Epithelial cell of prostate (primary cell): ENCODE data around the gene SDHAF3.
"Not testable (repeated sequence)": the region's sequence is repeated elsewhere in the genome, so short reads cannot be mapped to it uniquely, and the experiment has no call there.

Experiments used
- DNase-seq: peaks from one replicate; pipeline ENCODE4 v3.0.0-alpha.2; 2011; ENCODE audit warnings: low read depth, low spot score
- H3K27ac ChIP-seq: fragments of 450-650 bp; 2 replicates; pipeline ENCODE4 v1.5.1; 2017; ENCODE audit warnings: mild to moderate bottlenecking

Gene SDHAF3

DNA sequence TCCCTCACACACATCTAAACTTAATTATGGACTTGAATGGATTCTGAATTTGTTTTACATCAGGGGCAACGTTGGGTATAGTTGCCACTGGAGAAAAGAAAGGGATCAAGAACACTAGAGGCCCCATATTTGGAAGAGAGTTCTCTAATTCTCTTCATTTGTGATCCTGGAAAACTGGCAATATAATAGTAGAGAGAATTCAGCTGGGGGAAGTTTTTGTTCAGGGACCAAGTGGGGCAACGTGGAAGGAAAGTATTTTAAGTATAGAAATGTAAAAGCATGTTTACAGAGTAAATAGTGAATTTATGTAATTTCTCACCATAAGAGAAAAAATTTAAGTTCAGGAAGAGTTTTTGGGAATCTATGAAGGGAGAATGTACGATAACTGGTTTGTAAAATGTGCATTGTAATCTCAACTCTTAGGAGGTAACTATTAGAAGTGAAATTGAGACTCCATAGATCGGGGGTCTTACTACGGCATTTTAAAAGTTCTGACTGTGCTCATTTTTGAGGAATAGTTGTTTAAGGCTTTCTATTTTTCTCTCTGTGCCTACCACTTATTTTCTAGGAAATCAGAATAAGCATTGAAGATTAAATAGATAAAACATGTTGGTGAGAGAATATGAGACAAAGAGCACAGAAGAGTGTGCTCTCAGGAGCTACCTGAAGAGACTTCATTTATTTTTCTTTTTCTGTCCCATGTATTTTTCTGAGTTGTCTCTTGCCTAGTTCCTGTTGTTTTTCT, 3.4 kb downstream of the SDHAF3 start:
- no peak for DNase-seq
- H3K27ac ChIP-seq = no peak overlapping the region

DNA sequence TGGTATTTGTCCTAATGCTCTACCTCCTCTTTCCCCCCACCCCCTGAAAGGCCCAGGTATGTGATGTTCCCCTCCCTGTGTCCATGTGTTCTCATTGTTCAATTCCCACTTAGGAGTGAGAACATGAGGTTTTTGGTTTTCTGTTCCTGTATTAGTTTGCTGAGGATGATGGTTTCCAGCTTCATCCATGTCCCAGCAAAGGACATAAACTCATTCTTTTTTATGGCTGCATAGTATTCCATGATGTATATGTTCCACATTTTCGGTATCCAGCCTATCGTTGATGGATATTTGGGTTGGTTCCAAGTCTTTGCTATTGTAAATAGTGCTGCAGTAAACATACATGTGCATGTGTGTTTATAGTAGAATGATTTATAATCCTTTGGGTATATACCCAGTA, 5.6 kb downstream of the SDHAF3 start:
- not testable (repeated sequence) for DNase-seq

DNA sequence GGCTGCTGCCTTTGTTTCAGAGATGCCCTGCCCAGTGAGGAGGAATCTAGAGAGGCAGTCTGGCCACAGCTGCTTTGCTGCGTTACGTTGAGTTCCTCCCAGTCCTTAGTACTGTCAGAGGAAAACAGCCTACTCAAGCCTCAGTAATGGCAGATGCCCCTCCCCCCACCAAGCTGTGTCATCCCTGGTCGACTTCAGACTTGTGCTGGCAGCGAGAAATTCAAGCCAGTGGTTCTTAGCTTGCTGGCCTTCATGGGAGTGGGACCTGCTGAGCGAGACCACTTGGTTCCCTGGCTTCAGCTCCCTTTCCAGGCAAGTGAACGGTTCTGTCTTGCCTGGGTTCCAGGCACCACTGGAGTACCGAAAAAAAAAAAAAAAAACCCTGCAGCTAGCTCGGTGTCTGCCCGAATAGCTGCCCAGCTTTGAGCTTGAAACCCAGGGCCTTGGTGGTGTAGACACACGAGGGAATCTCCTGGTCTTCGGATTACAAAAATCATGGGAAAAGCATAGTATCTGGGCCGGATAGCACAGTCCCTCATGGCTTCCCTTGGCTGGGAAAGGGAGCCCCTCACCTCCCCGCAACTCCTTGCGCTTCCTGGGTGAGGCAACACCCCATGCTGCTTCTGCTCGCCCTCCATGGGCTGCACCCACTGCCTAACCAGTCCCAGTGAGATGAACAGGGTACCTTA, 9.1 kb downstream of the SDHAF3 start:
- no peak for DNase-seq
- no peak overlapping the region for H3K27ac ChIP-seq

More for the DNA sequence above, 5.6 kb downstream of the SDHAF3 start:
- not testable (repeated sequence) for H3K27ac ChIP-seq

DNA sequence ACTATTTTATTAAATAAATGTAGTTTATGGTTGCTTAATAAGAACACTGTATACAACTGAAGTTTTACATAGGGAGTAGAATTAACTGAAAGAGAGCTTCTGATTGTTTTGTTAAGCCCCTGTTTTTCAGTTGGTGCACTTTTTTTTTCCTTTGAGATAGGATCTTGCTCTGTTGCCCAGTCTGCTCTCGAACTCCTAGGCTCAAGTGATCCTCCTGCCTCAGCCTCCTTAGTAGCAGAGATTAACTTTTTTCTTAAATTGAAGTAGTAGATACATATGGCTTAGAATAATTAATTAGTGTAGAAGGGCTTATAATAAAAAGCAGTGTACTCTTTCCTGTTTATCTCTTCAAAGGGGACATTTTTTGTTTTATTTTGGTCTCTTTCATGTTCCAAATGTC, 11.2 kb downstream of the SDHAF3 start:
- H3K27ac ChIP-seq = no peak overlapping the region
- DNase-seq = no peak

DNA sequence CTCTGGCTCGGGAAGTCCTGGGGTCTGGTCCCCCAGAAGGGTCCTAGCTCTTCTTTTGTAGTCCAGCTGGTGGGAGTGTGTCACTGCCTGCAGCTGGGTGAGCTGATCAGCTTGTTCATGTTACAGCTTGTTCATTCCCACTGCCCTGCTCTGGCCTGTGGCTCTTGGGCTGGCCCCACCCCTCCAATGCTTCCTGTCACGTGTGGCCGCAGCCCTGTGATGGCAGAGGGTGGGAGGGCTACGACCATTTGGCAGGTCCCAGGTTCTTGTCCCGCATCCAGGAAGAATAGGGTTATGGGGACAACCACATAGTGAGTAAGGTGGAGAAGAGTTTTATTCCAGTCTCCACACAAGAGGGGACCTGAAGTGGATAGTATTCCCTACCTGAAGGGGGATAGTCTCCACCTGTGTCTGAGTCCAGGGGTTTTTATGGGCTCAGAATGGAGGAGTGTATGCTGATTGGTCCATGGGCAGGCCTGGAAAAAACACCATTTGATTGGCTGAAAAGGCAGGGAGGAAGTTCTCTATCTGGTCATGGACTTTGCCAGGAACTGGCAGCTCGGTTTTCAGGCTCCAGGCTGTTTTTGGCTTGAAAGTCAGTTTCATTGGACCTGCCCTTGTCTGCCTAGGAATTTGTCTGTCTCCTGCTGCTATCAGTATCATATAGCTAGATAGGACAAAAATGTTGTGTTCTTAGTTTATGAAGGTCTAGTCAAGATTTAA, 13.1 kb downstream of the SDHAF3 start:
- H3K27ac ChIP-seq = peak overlapping the region; percentile 67
- DNase-seq = no peak

DNA sequence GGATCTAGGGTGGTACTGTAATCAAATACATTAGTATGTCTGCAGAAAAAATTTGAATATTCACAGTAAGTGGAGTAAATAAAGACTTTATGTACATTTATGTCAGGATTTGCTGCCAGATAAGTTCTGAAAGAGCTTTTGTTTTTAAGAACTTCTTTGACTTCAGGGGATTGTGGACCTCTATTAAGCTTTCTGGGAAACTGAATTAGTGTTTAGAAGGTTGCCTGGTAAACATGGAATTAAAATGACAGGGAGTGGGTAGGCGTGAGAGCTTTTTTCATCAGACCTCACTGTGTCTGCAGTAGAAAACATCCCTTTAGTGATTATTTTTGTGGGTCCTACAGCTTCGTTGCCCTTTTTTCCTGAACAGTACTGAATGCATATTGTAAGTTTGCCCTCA, 15.7 kb downstream of the SDHAF3 start:
- no peak for DNase-seq
- H3K27ac ChIP-seq = no peak overlapping the region

DNA sequence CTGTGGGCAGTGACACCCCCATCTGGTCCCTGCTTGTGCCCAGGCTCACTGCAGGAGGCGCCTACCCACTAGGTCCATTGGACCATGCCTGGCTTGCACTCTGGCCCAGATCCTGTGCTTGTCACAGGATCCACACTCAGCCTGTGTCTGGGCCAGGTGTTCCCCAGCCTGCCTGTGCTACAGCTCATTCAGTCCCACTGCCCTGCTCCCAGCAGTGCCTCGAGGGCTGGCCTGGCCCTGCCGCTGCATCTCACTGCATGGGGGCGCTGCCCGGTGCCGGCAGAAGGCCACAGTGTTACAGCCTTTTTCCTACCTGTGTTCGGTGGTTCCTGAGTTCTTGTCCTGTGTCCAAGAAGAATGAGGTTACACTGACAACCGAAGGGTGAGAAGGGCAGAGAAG, 21.3 kb downstream of the SDHAF3 start:
- no peak for DNase-seq
- H3K27ac ChIP-seq = no peak overlapping the region

DNA sequence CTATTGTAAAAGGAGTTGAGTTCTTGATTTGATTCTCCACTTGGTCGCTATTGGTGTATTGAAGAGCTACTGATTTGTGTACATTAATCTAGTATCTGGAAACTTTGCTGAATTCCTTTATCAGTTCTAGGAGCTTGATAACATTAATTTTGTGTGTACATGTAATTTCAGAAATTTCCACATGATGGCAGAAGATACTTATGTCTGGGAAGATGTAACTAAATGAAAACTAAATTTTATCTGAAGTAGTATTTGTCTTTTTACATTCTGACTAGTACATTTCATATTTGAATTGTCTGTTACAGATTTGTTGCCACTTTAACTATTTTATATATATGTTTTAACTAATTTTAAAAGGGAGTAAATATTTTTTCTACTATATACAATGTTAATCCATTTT, 27.6 kb downstream of the SDHAF3 start:
- DNase-seq = no peak
- H3K27ac ChIP-seq = no peak overlapping the region

DNA sequence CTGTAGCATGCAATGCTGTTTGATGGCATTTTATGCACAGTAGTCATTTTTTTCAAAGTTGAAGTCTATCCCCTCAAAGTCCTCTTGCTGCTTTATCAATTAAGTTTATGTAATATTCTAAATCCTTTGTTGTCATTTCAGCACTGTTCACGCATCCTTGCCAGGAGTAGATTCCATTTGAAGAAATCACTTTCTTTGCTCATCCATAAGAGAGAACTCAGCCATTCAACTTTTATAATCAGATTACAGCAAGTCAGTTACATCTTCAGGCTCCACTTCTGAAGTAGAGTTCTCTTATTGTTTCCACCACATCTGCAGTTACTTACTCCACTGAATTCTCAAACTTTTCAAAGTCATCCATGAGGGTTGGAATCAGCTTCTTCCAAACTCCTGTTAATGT, 32.3 kb downstream of the SDHAF3 start:
- no peak for DNase-seq
- H3K27ac ChIP-seq = no peak overlapping the region

DNA sequence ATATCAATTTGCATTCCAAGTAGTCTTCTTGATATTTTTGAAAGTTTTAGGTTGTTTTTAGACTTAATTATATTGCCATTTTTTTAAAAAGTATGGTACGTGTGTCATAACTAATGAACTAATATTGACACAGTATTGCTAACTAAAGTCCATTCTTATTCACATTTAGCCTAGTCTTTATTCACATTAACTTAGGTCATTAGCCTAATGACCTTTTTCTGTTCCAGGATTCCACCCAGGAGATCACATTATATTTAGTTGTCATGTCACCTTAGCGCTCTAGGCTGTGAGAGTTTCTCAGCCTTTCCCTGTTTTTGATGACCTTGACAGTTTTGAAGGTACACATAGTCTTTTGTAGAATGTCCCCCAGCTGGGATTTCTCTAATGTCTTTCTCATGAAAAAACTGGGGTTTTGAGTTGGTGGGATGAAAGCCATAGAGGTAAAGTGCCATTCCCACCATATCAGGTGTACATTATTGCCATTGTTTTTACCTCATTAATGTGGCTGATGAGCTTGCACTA, 38.5 kb downstream of the SDHAF3 start:
- no peak for DNase-seq
- H3K27ac ChIP-seq = no peak overlapping the region

DNA sequence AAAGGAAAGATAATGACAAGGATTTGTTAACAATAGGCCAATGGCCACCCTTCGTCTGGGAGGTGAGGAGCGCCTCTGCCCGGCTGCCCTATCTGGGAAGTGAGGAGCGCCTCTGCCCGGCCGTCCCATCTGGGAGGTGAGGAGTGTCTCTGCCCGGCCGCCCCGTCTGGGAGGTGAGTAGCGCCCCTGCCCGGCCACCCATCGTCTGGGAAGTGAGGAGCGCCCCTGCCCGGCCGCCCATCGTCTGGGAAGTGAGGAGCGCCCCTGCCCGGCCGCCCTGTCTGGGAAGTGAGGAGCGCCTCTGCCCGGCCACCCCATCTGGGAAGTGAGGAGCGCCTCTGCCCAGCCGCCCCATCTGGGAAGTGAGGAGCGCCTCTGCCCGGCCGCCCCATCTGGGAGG, 42.5 kb downstream of the SDHAF3 start:
- DNase-seq = not testable (repeated sequence)

DNA sequence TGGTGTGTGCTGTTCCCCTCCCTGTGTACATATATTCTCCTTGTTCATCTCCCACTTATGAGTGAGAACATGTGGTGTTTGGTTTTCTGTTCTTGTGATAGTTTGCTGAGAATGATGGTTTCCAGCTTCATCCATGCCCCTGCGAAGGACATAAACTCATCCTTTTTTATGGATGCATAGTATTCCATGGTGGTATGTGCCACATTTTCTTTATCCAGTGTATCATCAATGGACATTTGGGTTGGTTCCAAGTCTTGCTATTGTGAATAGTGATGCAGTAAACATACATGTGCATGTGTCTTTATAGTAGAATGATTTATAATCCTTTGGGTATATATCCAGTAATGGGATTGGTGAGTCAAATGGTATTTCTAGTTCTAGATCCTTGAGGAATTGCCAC, 44.1 kb downstream of the SDHAF3 start:
- not testable (repeated sequence) for H3K27ac ChIP-seq, DNase-seq

More for the DNA sequence above, 42.5 kb downstream of the SDHAF3 start:
- not testable (repeated sequence) for H3K27ac ChIP-seq

DNA sequence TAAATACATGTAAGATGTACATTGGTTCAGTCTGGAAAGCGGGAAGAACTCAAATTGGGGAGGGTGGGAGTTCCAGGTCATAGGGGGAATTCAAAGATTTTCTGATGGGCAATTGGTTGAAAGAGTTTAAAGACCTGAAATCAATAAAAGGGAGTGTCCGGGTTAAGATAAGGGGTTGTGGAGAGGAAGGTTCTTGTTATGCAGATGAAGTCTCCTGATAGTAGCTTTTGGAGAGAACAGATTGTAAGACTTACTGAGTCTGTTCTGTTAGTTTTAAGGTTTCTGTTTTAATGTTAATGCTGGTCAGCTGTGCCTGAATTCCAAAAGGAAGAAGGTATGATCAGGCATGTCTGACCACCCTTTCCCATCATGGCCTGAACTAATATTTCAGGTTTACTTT, 48.8 kb downstream of the SDHAF3 start:
- no peak overlapping the region for H3K27ac ChIP-seq
- no peak for DNase-seq

DNA sequence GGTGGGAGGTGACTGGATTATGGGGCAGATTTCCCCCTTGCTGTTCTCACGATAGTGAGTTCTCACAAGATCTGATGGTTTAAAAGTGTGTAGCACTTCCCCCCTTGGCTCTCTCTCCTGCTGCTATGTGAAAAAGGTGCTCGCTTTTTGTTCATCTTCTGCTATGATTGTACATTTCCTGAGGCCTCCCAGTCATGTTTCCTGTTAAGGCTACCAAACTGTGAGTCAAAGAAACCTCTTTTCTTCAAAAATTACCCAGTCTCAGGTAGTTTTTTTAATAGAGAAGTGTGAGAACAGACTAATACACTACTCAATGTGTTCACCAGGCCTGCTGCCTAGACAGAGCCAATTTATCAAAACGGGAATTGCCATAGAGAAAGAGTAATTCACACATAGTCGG, 49.7 kb downstream of the SDHAF3 start:
- no peak for DNase-seq
- H3K27ac ChIP-seq = no peak overlapping the region

DNA sequence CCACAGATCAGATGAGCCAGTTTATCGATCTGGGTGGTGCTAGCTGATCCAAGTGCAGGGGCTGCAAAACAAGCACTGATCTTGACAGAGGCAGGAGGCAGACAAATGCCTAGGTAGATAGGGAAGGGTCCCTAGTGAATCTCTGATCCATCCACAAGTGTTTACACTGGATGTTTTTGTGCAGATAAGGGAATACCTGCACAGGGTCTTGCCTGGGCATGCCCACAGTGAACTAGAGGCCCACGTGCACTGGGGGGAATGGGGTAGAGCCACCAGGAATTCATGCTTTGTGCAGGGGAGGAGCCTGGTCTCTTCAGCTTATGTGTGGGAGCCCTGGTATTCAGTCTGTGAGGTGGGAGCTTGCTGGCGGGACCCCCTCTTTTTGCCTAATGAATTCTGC, 50.3 kb downstream of the SDHAF3 start:
- no peak overlapping the region for H3K27ac ChIP-seq
- DNase-seq = no peak

DNA sequence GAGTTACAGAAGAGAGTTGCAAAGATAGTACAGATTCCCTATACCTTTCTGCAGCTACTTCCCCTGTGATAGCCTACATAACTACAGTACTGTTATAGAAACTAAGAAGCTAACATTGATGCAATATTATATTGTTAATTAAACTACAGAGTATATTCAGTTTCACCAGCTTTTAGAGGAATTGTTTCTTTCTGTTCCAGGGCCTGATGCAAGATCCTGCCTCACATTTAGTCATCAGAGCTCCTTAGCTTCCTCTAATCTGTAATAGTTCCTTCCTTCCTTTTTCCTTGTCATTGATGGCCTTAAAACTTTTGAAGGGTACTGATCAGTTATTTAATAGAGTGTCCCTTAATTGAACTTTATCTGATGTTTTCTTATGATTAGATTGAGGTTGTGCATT, 56.8 kb downstream of the SDHAF3 start:
- no peak for DNase-seq
- peak overlapping the region; percentile 63 for H3K27ac ChIP-seq

DNA sequence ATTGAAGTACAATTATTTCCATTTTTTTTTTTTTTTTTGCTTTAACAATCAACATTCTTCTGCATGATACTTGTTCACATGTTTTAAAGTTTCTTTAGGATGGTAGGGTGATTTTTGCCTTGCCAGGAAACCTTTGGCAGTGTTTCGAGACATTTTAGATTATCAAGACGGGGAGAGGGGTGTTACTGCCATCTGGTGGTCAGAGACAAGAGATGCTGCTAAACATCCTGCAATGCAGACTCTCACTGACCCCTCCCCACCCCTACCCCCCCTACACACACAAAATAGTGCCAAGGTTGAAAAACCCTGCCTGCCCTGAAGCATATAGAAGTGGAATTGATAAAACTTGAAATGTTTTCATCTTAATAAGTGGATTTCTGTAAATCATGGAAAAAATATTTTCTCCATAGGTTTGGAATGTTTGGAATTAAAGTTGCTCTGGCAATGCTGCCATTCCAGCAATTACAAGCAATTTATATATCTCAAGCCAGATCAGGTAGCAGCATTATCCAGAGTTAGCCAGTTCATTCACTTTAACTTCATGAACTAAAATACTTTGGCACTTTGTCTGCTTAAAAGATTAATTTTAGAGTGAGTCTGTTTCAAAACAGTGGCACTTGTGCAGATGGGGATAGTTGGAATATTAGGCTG, 62.1 kb downstream of the SDHAF3 start:
- DNase-seq = peak; percentile 0
- no peak overlapping the region for H3K27ac ChIP-seq

DNA sequence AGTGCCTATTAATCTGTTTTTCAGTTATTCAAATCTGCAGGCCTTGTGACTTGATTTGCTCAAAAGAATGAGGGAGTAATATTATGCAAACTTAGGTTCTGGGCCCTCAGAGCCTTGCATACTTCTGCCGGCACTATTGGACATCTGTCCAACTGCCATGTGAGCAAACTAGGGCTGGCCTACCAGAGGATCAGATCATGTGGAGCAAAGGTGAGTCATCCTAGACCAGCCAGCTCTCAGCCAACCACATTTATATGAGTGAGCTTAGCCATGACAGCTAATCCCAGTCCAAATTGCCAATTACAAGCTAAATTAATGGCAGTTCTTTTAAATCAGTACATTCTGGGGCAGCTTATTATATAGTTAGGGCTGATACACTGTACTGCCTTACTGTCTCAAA, 69.6 kb downstream of the SDHAF3 start:
- no peak overlapping the region for H3K27ac ChIP-seq
- peak; percentile 2 for DNase-seq

DNA sequence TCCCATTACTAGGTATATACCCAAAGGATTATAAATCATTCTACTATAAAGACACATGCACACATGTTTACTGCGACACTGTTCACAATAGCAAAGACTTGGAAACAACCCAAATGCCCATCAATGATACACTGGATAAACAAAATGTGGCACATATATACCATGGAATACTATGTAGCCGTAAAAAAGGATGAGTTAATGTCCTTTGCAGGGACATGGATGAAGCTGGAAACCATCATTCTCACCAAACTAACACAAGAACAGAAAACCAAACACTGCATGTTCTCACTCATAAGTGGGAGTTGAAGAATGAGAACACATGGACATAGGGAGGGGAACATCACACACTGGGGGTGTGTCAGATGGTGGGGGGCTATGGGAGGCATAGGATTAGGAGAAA, 78.7 kb downstream of the SDHAF3 start:
- not testable (repeated sequence) for H3K27ac ChIP-seq, DNase-seq

DNA sequence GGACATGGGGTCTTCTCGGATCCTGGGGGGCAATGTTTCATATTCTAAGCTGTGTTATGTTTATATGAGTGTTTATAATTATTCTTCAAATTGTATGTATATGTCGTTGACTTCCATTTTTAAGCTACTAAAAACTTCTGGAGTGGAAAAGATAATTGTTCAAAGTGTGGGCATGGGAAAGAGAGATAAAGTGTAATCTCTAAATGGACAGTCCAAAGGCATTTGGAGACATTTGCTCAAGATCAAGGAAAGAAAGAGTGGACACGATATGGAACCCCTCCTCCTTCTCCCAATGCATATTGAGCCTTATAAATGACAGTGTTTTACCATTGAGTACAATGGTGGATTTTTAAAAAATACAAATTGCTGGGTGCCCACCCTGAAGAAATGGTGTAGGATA, 81.1 kb downstream of the SDHAF3 start:
- no peak for DNase-seq
- no peak overlapping the region for H3K27ac ChIP-seq

DNA sequence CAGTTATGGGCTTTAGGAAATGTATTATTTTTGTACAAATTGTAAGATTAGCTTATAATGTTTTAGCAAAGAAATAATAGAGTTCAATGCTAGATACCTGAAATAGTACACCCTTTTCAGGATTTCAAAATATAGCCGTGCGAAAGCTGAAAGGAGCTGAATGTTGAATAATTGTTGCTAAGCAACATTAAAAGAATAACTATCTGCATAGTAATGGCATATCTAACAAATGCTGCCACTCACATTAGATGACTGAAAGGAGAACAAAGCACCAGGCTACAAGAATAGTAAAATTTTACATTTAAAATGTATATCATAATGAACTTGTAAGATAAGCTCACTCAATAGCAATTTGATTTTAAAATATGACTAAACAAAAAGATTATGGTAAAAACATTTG, 82.5 kb downstream of the SDHAF3 start:
- H3K27ac ChIP-seq = no peak overlapping the region
- no peak for DNase-seq
